ENCODE data around the gene IFNA21.
"Not testable (repeated sequence)": the region's sequence is repeated elsewhere in the genome, so short reads cannot be mapped to it uniquely, and the experiment has no call there.

GRCh38 chr9:21128186-21128585, 38.3 kb downstream of the IFNA21 start:
- TF ChIP-seq CTCF, POLR2A (IDR thresholded peaks at IDR 0.05): not testable (repeated sequence)

All from adrenal gland (tissue), 5 donors.